ENCODE results near the gene NEDD4. TPM values are rescaled to one million over a fixed set of nuclear protein-coding genes. Genes with fewer than 3 reads are reported as not detected.

Gene NEDD4
- 10 to 100 TPM; 29.1 to 32.2 TPM for total RNA-seq

DNA sequence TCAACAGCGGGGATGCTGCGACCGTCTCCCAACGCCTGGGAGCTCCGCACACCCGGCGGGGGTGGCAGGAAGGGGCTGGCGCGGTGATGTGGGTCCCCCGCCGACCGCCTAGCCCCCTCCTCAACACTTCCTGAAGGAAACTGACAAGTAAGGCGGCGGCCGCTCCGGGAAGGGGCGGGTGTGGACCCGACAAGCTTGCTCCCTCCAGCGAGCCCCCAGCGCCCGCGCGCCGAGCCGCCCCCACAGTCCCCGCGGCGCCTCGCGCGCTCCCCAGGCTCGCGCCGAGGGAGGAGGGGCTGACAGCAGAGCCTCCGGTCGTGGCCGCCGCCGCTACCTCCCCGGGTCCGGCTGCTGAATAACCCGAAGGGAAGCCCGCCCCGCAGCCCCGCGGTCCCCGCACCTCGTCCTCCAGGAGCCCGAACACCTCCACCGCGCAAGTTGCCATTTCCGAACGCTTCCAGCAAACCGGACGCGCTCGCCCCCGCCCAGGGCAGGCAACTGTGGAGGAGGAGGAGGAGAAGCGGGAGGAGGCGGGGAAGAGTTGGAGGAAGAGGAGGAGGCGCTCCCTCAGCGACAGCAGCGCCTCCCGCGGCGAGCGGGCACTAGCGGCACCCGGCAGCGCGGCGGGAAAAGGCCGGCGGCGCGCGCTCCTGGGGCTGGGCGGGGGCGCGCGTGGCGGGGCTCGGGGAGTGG lies at the start of gene NEDD4:
TSS of gene NEDD4 (minus strand) at position 502 of the 693 bp plus-strand sequence. CDS start at position 445, 57 bp downstream.
- Mint-ChIP-seq H3K4me1 (ENCODE audit: low read depth) (peaks cover 30% of the 10 kb centered on the region), H3K27ac (peak within 1 kb of the TSS; percentile 80), H3K27me3 (ENCODE audit: low read depth) (peaks cover 8% of the 10 kb centered on the region), H3K36me3 (ENCODE audit: low read depth) (peaks cover 5% of the 10 kb centered on the region), H3K4me3 (peak within 1 kb of the TSS; percentile 89), H3K9me3 (no peaks in the 10 kb centered on the region)
- peak; percentile 85 for DNase-seq
- intact Hi-C loops (cut with micrococcal nuclease) = loop anchor here (1.0 to 10.0 kb wide), 5 partner anchors 50 to 586 kb away; partner anchors contain the start of genes CCPG1 and PIERCE2
- CTCF ChIA-PET = interaction anchor here (0.7 to 1.5 kb wide), 4 partner anchors 18 to 251 kb away, joined by 3 read pairs; no protein-coding TSS in a partner anchor

DNA sequence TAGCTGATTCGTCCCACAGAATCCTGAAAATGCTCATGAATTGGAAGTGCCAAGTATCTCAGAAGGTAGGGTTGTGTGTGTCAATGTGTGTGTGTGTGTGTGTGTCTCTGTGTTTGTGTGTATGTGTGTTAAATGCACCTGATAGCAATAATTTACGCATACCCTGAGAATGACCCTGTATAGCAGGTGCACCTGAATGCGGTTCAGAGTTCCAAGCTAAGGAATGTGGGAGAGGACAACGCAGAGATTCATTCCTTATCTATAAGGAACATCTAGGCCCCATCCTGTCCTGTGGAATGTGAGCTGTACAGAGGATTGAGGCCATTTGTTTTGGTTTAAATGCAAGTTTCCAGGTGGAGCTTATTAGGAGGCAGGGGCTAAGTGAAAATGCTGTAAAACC lies 49.1 kb upstream of the NEDD4 start:
- CTCF ChIA-PET = interaction anchor here (0.5 kb wide), 1 partner anchor 11 kb away, joined by 4 read pairs; no protein-coding TSS in a partner anchor
- H3K36me3 Mint-ChIP-seq (ENCODE audit: low read depth) = peaks cover 14% of the 10 kb centered on the region
- DNase-seq = no peak
- H3K27me3 Mint-ChIP-seq (ENCODE audit: low read depth) = no peaks in the 10 kb centered on the region
- peaks cover 16% of the 10 kb centered on the region for H3K9me3 Mint-ChIP-seq
- intact Hi-C loops (cut with micrococcal nuclease) = loop anchor here (5.0 to 10.0 kb wide), 3 partner anchors 425 to 758 kb away; partner anchors contain the start of genes MNS1, RAB27A and ZNF280D
- no peak overlapping the region for H3K4me3 Mint-ChIP-seq
- H3K4me1 Mint-ChIP-seq (ENCODE audit: low read depth) = peaks cover 61% of the 10 kb centered on the region
- H3K27ac Mint-ChIP-seq = peak overlapping the region; percentile 91

- intact Hi-C loops (cut with micrococcal nuclease) = loop anchor here (5.0 to 10.0 kb wide), 3 partner anchors 425 to 757 kb away; partner anchors contain the start of genes MNS1, RAB27A and ZNF280D
- Mint-ChIP-seq H3K4me3 (no peak overlapping the region), H3K9me3 (peaks cover 16% of the 10 kb centered on the region), H3K27me3 (ENCODE audit: low read depth) (no peaks in the 10 kb centered on the region), H3K36me3 (ENCODE audit: low read depth) (peaks cover 15% of the 10 kb centered on the region), H3K27ac (peak overlapping the region; percentile 91), H3K4me1 (ENCODE audit: low read depth) (peaks cover 64% of the 10 kb centered on the region)
- DNase-seq = no peak
- CTCF ChIA-PET = interaction anchor here (0.5 kb wide), 1 partner anchor 10 kb away, joined by 4 read pairs; no protein-coding TSS in a partner anchor
These were observed 48.6 kb upstream of the NEDD4 start for GRCh38 chr15:56042031-56042430.

DNA sequence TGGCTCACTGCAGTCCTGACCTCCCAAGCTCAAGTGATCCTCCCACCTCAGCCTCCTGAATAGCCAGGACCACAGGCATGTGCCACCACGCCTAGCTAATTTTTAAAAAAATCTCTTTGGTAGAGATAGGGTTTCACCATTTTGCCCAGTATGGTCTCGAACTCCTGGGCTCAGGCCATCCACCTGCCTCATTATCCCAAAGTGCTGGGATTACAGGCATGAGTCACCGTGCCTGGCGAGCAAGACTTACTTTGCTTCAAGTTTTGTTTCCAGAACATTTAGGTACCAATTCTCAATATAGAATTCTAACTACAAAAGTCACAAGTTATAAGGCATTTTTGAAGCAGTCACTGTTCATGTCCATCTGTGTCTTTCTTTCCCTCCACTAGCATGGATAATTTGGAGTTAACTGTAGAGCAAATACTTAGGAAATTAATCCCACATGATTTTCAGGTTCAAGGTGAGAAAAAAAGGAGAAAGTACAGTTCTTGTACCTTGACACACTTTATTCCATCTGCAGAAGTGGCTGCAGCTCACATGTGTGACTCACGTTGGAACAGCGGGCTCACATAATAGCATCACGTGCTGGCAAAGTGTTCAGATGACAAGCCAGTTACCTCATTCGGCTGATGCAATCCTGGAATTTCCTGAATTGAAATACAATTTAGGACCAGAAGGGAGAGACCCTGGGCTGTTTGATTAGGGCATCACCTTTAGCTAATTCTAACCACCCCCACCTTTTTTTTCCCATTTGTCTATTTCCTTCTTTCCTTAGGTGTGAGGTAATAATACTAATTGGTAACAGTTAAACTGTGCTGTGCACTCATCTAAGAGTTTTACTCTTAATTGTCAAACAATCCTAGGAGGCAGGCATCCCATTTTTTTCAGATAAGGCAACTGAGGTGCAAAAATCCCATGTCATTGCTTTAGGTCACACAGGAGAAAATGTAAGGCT lies 46.9 kb upstream of the NEDD4 start:
- no peak overlapping the region for H3K4me3 Mint-ChIP-seq
- peaks cover 16% of the 10 kb centered on the region for H3K9me3 Mint-ChIP-seq
- H3K4me1 Mint-ChIP-seq (ENCODE audit: low read depth) = peaks cover 64% of the 10 kb centered on the region
- H3K27me3 Mint-ChIP-seq (ENCODE audit: low read depth) = no peaks in the 10 kb centered on the region
- intact Hi-C loops (cut with micrococcal nuclease) = loop anchor here (5.0 to 10.0 kb wide), 3 partner anchors 427 to 756 kb away; partner anchors contain the start of genes MNS1, RAB27A and ZNF280D
- peaks cover 15% of the 10 kb centered on the region for H3K36me3 Mint-ChIP-seq (ENCODE audit: low read depth)
- peak overlapping the region; percentile 79 for H3K27ac Mint-ChIP-seq
- DNase-seq = peak; percentile 73
- CTCF ChIA-PET = interaction anchor here (0.7 to 1.0 kb wide), 3 partner anchors 7 to 865 kb away, joined by 3 to 4 read pairs (median 3); no protein-coding TSS in a partner anchor

DNA sequence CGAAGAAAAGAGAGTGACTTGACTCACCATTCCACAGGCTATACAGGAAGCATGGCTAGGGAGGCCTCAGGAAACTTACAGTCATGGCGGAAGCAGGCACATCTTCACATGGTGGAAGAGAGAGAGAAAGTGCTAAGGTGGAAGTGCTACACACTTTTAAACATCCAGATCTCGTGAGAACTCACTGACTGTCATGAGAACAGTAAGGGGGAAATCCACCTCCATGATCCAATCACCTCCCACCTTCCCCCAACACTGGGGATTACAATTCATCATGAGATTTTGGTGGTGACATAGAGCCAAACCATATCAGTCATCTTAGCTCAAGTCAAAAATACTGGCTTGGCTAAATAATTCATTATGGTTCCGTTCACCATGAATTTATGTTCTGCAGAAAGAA lies 45.3 kb upstream of the NEDD4 start:
- H3K9me3 Mint-ChIP-seq = peaks cover 11% of the 10 kb centered on the region
- CTCF ChIA-PET = no interaction called here
- intact Hi-C loops (cut with micrococcal nuclease) = loop anchor here (1.0 kb wide), 1 partner anchor 208 kb away; no protein-coding TSS in a partner anchor
- H3K4me1 Mint-ChIP-seq (ENCODE audit: low read depth) = peaks cover 56% of the 10 kb centered on the region
- no peaks in the 10 kb centered on the region for H3K27me3 Mint-ChIP-seq (ENCODE audit: low read depth)
- peaks cover 10% of the 10 kb centered on the region for H3K36me3 Mint-ChIP-seq (ENCODE audit: low read depth)
- peak overlapping the region; percentile 84 for H3K27ac Mint-ChIP-seq
- peak; percentile 35 for DNase-seq
- H3K4me3 Mint-ChIP-seq = no peak overlapping the region

DNA sequence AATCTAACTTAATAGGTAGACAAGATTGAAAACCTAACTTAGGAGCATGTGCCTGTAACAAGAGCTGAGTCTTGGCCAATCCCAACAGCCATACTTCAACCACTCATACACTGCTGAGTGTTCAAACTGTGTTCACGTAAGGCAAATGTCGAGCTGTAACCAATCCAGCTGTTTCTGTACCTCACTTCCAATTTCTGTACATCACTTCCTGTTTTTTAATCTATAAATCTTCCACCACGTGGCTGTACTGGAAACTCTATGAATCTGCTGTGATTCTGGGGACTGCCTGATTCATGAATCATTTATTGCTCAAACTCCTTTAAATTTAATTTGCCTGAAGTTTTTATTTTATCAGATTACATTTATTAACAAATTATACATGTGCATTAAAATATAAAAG lies 44.6 kb upstream of the NEDD4 start:
- Mint-ChIP-seq H3K4me3 (no peak overlapping the region), H3K36me3 (ENCODE audit: low read depth) (peaks cover 9% of the 10 kb centered on the region), H3K9me3 (peaks cover 7% of the 10 kb centered on the region), H3K27me3 (ENCODE audit: low read depth) (no peaks in the 10 kb centered on the region), H3K4me1 (ENCODE audit: low read depth) (peaks cover 49% of the 10 kb centered on the region), H3K27ac (peak overlapping the region; percentile 84)
- CTCF ChIA-PET = interaction anchor here (0.7 to 0.9 kb wide), 2 partner anchors 9 to 20 kb away, joined by 3 read pairs; no protein-coding TSS in a partner anchor
- intact Hi-C loops (cut with micrococcal nuclease) = loop anchor here (1.0 kb wide), 1 partner anchor 208 kb away; no protein-coding TSS in a partner anchor
- peak; percentile 61 for DNase-seq

- Mint-ChIP-seq H3K4me3 (no peak overlapping the region), H3K27me3 (ENCODE audit: low read depth) (no peaks in the 10 kb centered on the region), H3K4me1 (ENCODE audit: low read depth) (peaks cover 35% of the 10 kb centered on the region), H3K36me3 (ENCODE audit: low read depth) (peaks cover 9% of the 10 kb centered on the region), H3K27ac (no peak overlapping the region), H3K9me3 (peaks cover 4% of the 10 kb centered on the region)
- CTCF ChIA-PET = no interaction called here
- no peak for DNase-seq
- intact Hi-C loops (cut with micrococcal nuclease) = no loop called here
These were observed 43.2 kb upstream of the NEDD4 start for GRCh38 chr15:56036546-56037067.

- CTCF ChIA-PET = no interaction called here
- Mint-ChIP-seq H3K27me3 (ENCODE audit: low read depth) (no peaks in the 10 kb centered on the region), H3K4me3 (no peak overlapping the region), H3K4me1 (ENCODE audit: low read depth) (peaks cover 24% of the 10 kb centered on the region), H3K27ac (no peak overlapping the region), H3K36me3 (ENCODE audit: low read depth) (peaks cover 9% of the 10 kb centered on the region), H3K9me3 (peaks cover 4% of the 10 kb centered on the region)
- intact Hi-C loops (cut with micrococcal nuclease) = no loop called here
- no peak for DNase-seq
These were observed 41.8 kb upstream of the NEDD4 start for GRCh38 chr15:56035166-56035565.

GRCh38 chr15:56034514-56034913 lies 41.1 kb upstream of the NEDD4 start:
- Mint-ChIP-seq H3K4me1 (ENCODE audit: low read depth) (peaks cover 20% of the 10 kb centered on the region), H3K27me3 (ENCODE audit: low read depth) (no peaks in the 10 kb centered on the region), H3K36me3 (ENCODE audit: low read depth) (peaks cover 9% of the 10 kb centered on the region), H3K27ac (no peak overlapping the region), H3K4me3 (no peak overlapping the region), H3K9me3 (peaks cover 4% of the 10 kb centered on the region)
- intact Hi-C loops (cut with micrococcal nuclease) = no loop called here
- CTCF ChIA-PET = no interaction called here
- no peak for DNase-seq

- DNase-seq = no peak
- Mint-ChIP-seq H3K27ac (no peak overlapping the region), H3K4me1 (ENCODE audit: low read depth) (peaks cover 3% of the 10 kb centered on the region), H3K27me3 (ENCODE audit: low read depth) (no peaks in the 10 kb centered on the region), H3K4me3 (no peak overlapping the region), H3K9me3 (no peaks in the 10 kb centered on the region), H3K36me3 (ENCODE audit: low read depth) (peaks cover 2% of the 10 kb centered on the region)
- CTCF ChIA-PET = no interaction called here
- intact Hi-C loops (cut with micrococcal nuclease) = no loop called here
These were observed 39.0 kb upstream of the NEDD4 start for GRCh38 chr15:56032373-56032772.

DNA sequence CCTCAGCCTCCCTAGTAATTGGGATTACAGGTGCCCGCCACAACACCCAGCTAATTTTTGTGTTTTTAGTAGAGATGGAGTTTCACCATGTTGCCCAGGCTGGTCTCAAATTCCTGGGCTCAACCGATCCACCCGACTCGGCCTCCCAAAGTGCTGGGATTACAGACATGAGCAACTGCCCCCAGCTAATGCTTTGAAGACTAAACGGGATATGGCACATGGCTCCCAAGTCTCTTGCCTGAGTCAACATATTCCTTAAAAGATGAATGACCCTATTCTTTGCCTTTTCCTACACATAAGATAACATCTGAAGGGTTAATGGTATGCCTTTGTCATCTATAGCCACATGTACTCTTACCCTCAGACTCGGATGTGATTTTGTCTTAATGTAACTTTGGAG lies 38.4 kb upstream of the NEDD4 start:
- intact Hi-C loops (cut with micrococcal nuclease) = no loop called here
- CTCF ChIA-PET = interaction anchor here (0.7 kb wide), 1 partner anchor 11 kb away, joined by 4 read pairs; no protein-coding TSS in a partner anchor
- Mint-ChIP-seq H3K27ac (no peak overlapping the region), H3K9me3 (no peaks in the 10 kb centered on the region), H3K36me3 (ENCODE audit: low read depth) (no peaks in the 10 kb centered on the region), H3K4me1 (ENCODE audit: low read depth) (no peaks in the 10 kb centered on the region), H3K27me3 (ENCODE audit: low read depth) (no peaks in the 10 kb centered on the region), H3K4me3 (no peak overlapping the region)
- DNase-seq = no peak

Data from activated naive CD4-positive, alpha-beta T cell treated with anti-CD3 and anti-CD28 coated beads for 36 hours (primary cell).